Lung (tissue), 12 donors: ENCODE results near the gene ANKRD13B. TPM values are rescaled to one million over a fixed set of nuclear protein-coding genes. Genes with fewer than 3 reads are reported as not detected.

Source experiments
- ATAC-seq: fragments of 200-7000 bp; cut with Tn5 transposase; one replicate; pipeline ENCODE4 v1.9.1; 2020; ENCODE audit warnings: moderate number of reproducible peaks; ENCODE audit not compliant: insufficient read depth, low FRiP score
- DNase-seq, 3 donors: peaks; one replicate each; pipeline ENCODE4 v3.0.0-alpha.2; 2013 to 2017
- H3K27ac ChIP-seq, 2 donors: one replicate each; pipeline ENCODE4 v1.5.1; 2013; ENCODE audit warnings: mild to moderate bottlenecking in 2 of 2, moderate library complexity in 2 of 2, control low read depth in 1 of 2, inconsistent platforms in 1 of 2, low read depth in 1 of 2, low read length in 1 of 2
- H3K27me3 ChIP-seq, 3 donors: one replicate each; pipeline ENCODE4 v1.5.1; 2013; ENCODE audit warnings: low read length in 2 of 3; ENCODE audit not compliant: control insufficient read depth in 3 of 3, insufficient read depth in 3 of 3
- H3K36me3 ChIP-seq, 4 donors: one replicate each; pipeline ENCODE4 v1.5.1; 2013; ENCODE audit warnings: low read length in 4 of 4, mild to moderate bottlenecking in 1 of 4, moderate library complexity in 1 of 4; ENCODE audit not compliant: control insufficient read depth in 4 of 4, insufficient read depth in 4 of 4
- H3K4me1 ChIP-seq, 5 donors: one replicate each; pipeline ENCODE4 v1.5.1; 2013; ENCODE audit warnings: low read length in 5 of 5, mild to moderate bottlenecking in 2 of 5, moderate library complexity in 1 of 5; ENCODE audit not compliant: control insufficient read depth in 5 of 5, insufficient read depth in 5 of 5
- H3K4me3 ChIP-seq: one replicate; pipeline ENCODE4 v1.5.1; 2013; ENCODE audit warnings: mild to moderate bottlenecking, control low read depth, moderate library complexity
- H3K9ac ChIP-seq, 2 donors: one replicate each; pipeline ENCODE4 v1.5.1; 2013; ENCODE audit warnings: low read length in 2 of 2, control low read depth in 1 of 2; ENCODE audit not compliant: insufficient read depth in 1 of 2
- H3K9me3 ChIP-seq, 4 donors: one replicate each; pipeline ENCODE4 v1.5.1; 2013; ENCODE audit warnings: low read length in 3 of 4, mild to moderate bottlenecking in 1 of 4, moderate library complexity in 1 of 4; ENCODE audit not compliant: control insufficient read depth in 4 of 4, insufficient read depth in 3 of 4
- WGBS, 2 donors: extraction: QIAGEN DNeasy Blood & Tissue Kit; methylation state at CpG; one replicate each; pipeline ENCODE4 v1.1.7; 2013; 5-methylcytosine and 5-hydroxymethylcytosine counted together
- polyA plus RNA-seq, 2 donors: library from polyadenylated mRNA; stranded (reverse); fragments of 200-250 nt; gene quantifications; one replicate each; pipeline ENCODE4 v1.2.1, GENCODE V29; 2013
- total RNA-seq, 2 donors: library from RNA; depleted of rRNA in 1 of 2; stranded (reverse); fragments of >200 nt in 1 of 2; gene quantifications; one replicate each; pipeline ENCODE4 v1.2.1, GENCODE V29; 2014 to 2021
- TF ChIP-seq, protein P1 (sequence below): IDR thresholded peaks from 2 replicates; pipeline ENCODE4 v1.5.1; 2012; ENCODE audit warnings: mild to moderate bottlenecking; ENCODE audit errors: control extremely low read depth, extremely low read depth
- donor health status: control.
- donor health status: control.
- donor health status: Bipolar disorder and iron deficiency.
- donor health status: healthy.
- donor health status: DM: yes; HTN: yes; CAD: no.

ANKRD13B gene
- total and polyA plus RNA-seq, 4 donors: 2.7 to 6.9 (median 4.9) TPM

DNA sequence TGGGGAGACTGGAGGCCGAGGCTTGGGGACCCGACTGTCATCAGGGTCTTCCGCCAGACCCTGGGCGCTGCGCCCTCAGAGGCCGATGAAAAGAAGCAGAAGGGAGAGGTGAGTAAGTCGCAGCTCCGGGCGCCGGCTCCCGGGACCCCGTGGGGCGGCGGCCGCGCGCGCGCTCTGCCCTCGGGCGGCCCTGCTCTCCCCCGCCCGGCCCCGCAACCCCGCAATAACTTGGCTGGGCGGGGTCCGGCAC, 25.7 kb upstream of the ANKRD13B start:
- ATAC-seq (no peak), DNase-seq (no peak)
- WGBS, 2 donors: 0 to 2% methylated on average over 22 to 27 of the region's 27 CpGs
- Histone ChIP-seq H3K27me3 (peaks cover 0 to 10% (median 6%) of the 10 kb centered on the region in 3 donors), H3K9me3 (no peaks in the 10 kb centered on the region), H3K27ac (peak overlapping the region; percentile 90 to 92), H3K9ac (no peak overlapping the region), H3K36me3 (peaks cover 0 to 7% (median 4%) of the 10 kb centered on the region in 4 donors), H3K4me1 (peaks cover 0 to 30% (median 7%) of the 10 kb centered on the region in 5 donors), H3K4me3 (peak overlapping the region; percentile 39)
- TF ChIP-seq, protein P1, sequence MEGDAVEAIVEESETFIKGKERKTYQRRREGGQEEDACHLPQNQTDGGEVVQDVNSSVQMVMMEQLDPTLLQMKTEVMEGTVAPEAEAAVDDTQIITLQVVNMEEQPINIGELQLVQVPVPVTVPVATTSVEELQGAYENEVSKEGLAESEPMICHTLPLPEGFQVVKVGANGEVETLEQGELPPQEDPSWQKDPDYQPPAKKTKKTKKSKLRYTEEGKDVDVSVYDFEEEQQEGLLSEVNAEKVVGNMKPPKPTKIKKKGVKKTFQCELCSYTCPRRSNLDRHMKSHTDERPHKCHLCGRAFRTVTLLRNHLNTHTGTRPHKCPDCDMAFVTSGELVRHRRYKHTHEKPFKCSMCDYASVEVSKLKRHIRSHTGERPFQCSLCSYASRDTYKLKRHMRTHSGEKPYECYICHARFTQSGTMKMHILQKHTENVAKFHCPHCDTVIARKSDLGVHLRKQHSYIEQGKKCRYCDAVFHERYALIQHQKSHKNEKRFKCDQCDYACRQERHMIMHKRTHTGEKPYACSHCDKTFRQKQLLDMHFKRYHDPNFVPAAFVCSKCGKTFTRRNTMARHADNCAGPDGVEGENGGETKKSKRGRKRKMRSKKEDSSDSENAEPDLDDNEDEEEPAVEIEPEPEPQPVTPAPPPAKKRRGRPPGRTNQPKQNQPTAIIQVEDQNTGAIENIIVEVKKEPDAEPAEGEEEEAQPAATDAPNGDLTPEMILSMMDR: no peak

DNA sequence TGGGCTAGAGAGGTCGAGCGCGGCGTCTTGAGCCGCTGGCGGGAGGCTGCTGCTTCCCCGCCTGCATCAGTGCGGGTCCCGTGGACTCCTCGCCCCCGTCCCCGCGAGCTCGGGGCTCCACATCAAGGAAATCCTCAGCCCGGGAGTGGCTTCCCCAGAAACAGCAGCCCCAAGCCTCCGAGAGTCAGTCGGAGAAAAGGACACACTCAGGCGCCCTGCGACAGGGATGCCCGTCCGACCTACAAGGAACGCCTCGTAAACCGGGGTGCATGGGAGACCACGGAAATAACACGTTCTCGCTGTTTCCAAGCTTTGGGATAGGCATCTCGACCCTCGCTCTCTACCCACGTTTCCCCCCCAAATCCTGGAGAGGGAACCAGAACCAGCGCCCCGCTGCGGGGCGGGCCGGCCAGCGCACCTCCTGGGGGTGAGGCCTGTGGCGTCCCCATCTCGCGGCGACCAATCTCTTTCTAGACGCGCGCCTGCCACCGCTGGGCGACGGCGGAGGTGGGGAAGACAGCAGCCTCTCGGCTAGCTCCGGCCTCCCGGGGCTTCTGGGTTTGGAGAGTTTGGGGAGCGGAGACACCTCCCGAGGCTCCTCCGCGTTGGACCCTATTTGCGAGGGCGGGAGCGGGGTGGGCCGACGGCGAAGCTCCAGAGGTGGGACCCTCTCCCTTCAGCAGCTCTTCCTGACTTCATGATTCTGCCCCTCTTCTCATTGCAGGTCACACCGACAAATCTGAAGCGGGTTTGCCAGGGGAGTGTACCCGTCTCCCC, 25.2 kb upstream of the ANKRD13B start:
- peak in 2 of 3 donors; percentile 66 to 71 for DNase-seq
- Histone ChIP-seq H3K4me1 (peaks cover 0 to 27% (median 6%) of the 10 kb centered on the region in 5 donors), H3K27ac (peak overlapping the region; percentile 90 to 92), H3K9me3 (no peaks in the 10 kb centered on the region), H3K36me3 (peaks cover 0 to 9% (median 3%) of the 10 kb centered on the region in 4 donors), H3K4me3 (peak overlapping the region; percentile 39), H3K9ac (peak overlapping the region in 1 of 2 donors; percentile 55), H3K27me3 (peaks cover 0 to 10% (median 6%) of the 10 kb centered on the region in 3 donors)
- WGBS, 2 donors: 0% methylated on average over 63 of the region's 63 CpGs
- TF ChIP-seq, protein P1: no peak
- ATAC-seq: peak; percentile 30

DNA sequence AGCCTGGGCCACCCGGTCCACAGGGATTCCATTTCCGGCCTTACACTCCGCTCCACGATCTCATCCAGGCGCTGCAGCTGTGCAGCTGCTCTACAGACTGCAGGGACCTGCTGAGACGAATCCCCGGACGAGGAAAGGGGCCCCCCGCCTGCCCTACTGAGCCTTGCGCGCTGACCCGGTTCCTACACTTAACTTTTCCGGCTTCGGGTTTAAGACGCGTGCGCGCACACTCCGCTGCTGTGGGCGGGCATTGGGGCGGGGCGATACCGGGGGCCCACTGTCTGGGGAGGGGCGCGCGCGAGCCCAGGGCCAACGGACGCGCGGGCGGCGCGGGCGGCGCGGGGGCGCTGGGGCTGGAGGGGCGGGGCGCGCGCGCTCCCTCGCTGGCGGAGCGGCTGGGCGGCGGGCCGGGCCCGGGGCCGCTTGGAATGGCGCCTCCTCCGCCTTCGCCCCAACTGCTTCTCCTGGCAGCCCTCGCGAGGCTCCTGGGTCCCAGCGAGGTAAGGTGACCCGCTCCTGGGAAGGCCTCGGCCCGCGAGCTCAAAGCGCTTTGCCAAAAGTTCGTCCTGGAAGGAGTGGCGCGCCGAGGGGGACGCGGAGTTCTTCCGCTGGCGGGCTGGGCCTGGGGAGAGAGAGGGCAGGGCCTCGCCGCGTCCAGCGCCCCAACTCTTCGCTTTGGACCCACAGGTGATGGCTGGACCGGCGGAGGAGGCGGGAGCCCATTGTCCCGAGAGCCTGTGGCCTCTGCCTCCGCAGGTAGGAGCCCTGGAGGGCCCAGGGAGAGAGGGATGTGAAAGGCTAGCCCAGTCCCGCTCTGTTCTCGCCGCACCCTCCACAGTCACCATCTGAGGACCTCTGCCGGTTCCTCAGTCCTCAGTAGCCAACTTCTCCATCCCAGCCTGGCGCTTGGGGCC, 24.3 kb upstream of the ANKRD13B start, which contains the start of gene TP53I13:
Gene TP53I13 (plus strand): TSS at position 371 of the 914 bp plus-strand sequence. CDS start 58 bp downstream, at position 429.
- 1 to 3% methylated on average over 51 to 85 of the region's 85 CpGs for WGBS, 2 donors
- peak within 1 kb of the TSS in 1 of 2 donors; percentile 55 for H3K9ac ChIP-seq
- peak within 1 kb of the TSS; percentile 90 to 92 for H3K27ac ChIP-seq
- DNase-seq (peak; percentile 91 to 93 (median 93)), ATAC-seq (peak; percentile 68)
- H3K27me3 ChIP-seq: peaks cover 0 to 10% (median 6%) of the 10 kb centered on the region in 3 donors
- peaks cover 0 to 33% (median 6%) of the 10 kb centered on the region in 5 donors for H3K4me1 ChIP-seq
- TF ChIP-seq, protein P1: no peak
- H3K4me3 ChIP-seq: peak within 1 kb of the TSS; percentile 48
- H3K36me3 ChIP-seq: peaks cover 0 to 9% (median 4%) of the 10 kb centered on the region in 4 donors
- no peaks in the 10 kb centered on the region for H3K9me3 ChIP-seq
